K562 (cell line): Measurements from ENCODE around the gene MATN4. TPM values are rescaled to one million over a fixed set of nuclear protein-coding genes. Genes with fewer than 3 reads are reported as not detected.

Experiments
- ATAC-seq: fragments of 200-7000 bp; cut with Tn5 transposase; 3 replicates; pipeline ENCODE4 v1.9.1; 2020; ENCODE audit warnings: moderate library complexity
- BruUV-seq: library from RNA; stranded (reverse); fragments of 400-500 nt; replicated peaks from 2 replicates; lab custom pipeline; 2021; lab: Mats Ljungman, UMichigan
- CTCF ChIA-PET: fragments of 300-600 bp; formaldehyde crosslinking; extraction: SDS; loops from one replicate; lab custom pipeline; 2021; ENCODE audit warnings: low intra/inter-chr PET ratio; lab: Yijun Ruan, JAX
- POLR2A ChIA-PET: fragments of 300-600, 350-650 bp; sonication (Branson Sonifier 250); formaldehyde crosslinking; extraction: SDS; loops from one replicate; lab custom pipeline; 2021; ENCODE audit warnings: antibody characterized with exemption, inconsistent platforms; lab: Yijun Ruan, JAX
- DNase-seq, 4 experiments: peaks; one replicate each; pipeline versions ENCODE4 v3.0.0 to v3.0.0-alpha.2; 2011 to 2018; ENCODE audit warnings: low spot score in 3 of 4, mixed read lengths in 3 of 4; ENCODE audit errors: extremely low read depth in 1 of 4
- FAIRE-seq: peaks from 2 replicates; lab custom pipeline; 2011; peaks lifted over from hg19 to GRCh38; lab: Jason Lieb, UNC
- H2AFZ ChIP-seq: 2 replicates; pipeline ENCODE4 v1.6.0; 2011; ENCODE audit warnings: low read depth, low read length, control low read depth, inconsistent platforms
- H3K27ac ChIP-seq: fragments of 200-600 bp; 3 replicates; pipeline ENCODE4 v1.8.0; 2011; ENCODE audit warnings: low read depth, mild to moderate bottlenecking, control low read depth, inconsistent platforms, low read length, moderate library complexity, mixed read lengths; ENCODE audit errors: extremely low read depth
- H3K27me3 ChIP-seq, 2 experiments: fragments of 300-600 bp in 1 of 2; 2 replicates in 1 of 2; 3 replicates in 1 of 2; pipeline versions ENCODE4 v1.6.0 to v1.8.0; 2011; ENCODE audit warnings: inconsistent platforms in 2 of 2, low read length in 2 of 2, mild to moderate bottlenecking in 1 of 2, mixed read lengths in 1 of 2, moderate library complexity in 1 of 2; ENCODE audit not compliant: control insufficient read depth in 2 of 2, insufficient read depth in 2 of 2
- H3K36me3 ChIP-seq: fragments of 300-600 bp; 3 replicates; pipeline ENCODE4 v1.8.0; 2011; ENCODE audit warnings: mild to moderate bottlenecking, low read length, inconsistent platforms; ENCODE audit not compliant: control insufficient read depth, insufficient read depth
- H3K4me1 ChIP-seq, 2 experiments: fragments of 200-600 bp in 1 of 2; replicated peaks in 1 of 2; 2 replicates in 1 of 2; 3 replicates in 1 of 2; pipeline versions ENCODE4 v1.5.1 to v1.8.0; 2011; ENCODE audit warnings: inconsistent platforms in 2 of 2, low read length in 2 of 2, mild to moderate bottlenecking in 1 of 2, mixed read lengths in 1 of 2, moderate library complexity in 1 of 2; ENCODE audit not compliant: control insufficient read depth in 2 of 2, insufficient read depth in 2 of 2
- H3K4me2 ChIP-seq: 2 replicates; pipeline ENCODE4 v1.6.1; 2011; ENCODE audit warnings: low read length, control low read depth, inconsistent platforms, mixed read lengths; ENCODE audit not compliant: insufficient read depth
- H3K4me3 ChIP-seq: fragments of 200-600 bp; sonication (generic), shearing (Covaris generic); 2 replicates; pipeline ENCODE4 v1.5.1; 2016; ENCODE audit warnings: control low read depth, inconsistent platforms
- H3K79me2 ChIP-seq: fragments of 200-600 bp; 3 replicates; pipeline ENCODE4 v1.8.0; 2011; ENCODE audit warnings: low read length, inconsistent platforms; ENCODE audit not compliant: control insufficient read depth, insufficient read depth
- H3K9ac ChIP-seq, 2 experiments: 2 replicates each; pipeline versions ENCODE4 v1.6.0 to v1.6.1; 2011; ENCODE audit warnings: low read depth in 2 of 2, low read length in 2 of 2, control low read depth in 1 of 2, inconsistent platforms in 1 of 2, mild to moderate bottlenecking in 1 of 2, mixed read lengths in 1 of 2; ENCODE audit not compliant: insufficient read depth in 1 of 2
- H3K9me1 ChIP-seq: one replicate; pipeline ENCODE4 v1.6.0; 2011; ENCODE audit warnings: inconsistent platforms, mild to moderate bottlenecking, low read length, moderate library complexity; ENCODE audit not compliant: control insufficient read depth, insufficient read depth
- H3K9me3 ChIP-seq: replicated peaks from 2 replicates; pipeline ENCODE4 v1.5.1; 2011; ENCODE audit warnings: low read depth, low read length, inconsistent platforms; ENCODE audit not compliant: control insufficient read depth, insufficient read depth
- H4K20me1 ChIP-seq: replicated peaks from 2 replicates; pipeline ENCODE4 v1.6.1; 2011; ENCODE audit warnings: low read length, inconsistent platforms, mixed read lengths; ENCODE audit not compliant: control insufficient read depth, insufficient read depth
- ATF7 ChIP-seq: fragments of 450-650 bp; IDR thresholded peaks from 2 replicates; pipeline ENCODE4 v1.7.1; 2014; ENCODE audit warnings: mild to moderate bottlenecking, moderate library complexity
- GTF2A2 ChIP-seq: IDR thresholded peaks from 2 replicates; pipeline ENCODE4 v1.6.1; 2016; ENCODE audit warnings: mild to moderate bottlenecking, missing genetic modification characterization, missing compliant biosample characterization
- HDAC1 ChIP-seq, 2 experiments: fragments of 450-650 bp; IDR thresholded peaks; 2 replicates each; pipeline ENCODE4 v1.6.1; 2016 to 2017; ENCODE audit warnings: inconsistent platforms in 1 of 2, mild to moderate bottlenecking in 1 of 2, moderate library complexity in 1 of 2
- HLTF ChIP-seq: fragments of 450-650 bp; IDR thresholded peaks from 2 replicates; pipeline ENCODE4 v1.6.1; 2016
- ILF3 ChIP-seq: fragments of 450-650 bp; IDR thresholded peaks from 2 replicates; pipeline ENCODE4 v1.6.1; 2018; ENCODE audit warnings: antibody characterized with exemption, mild to moderate bottlenecking, moderate library complexity, borderline replicate concordance
- ZFP30 ChIP-seq: fragments of 250-450 bp; sonication (Bioruptor Pico); IDR thresholded peaks from 2 replicates; pipeline ENCODE4 v1.8.0; 2022; ENCODE audit warnings: moderate library complexity, mild to moderate bottlenecking, inconsistent platforms, borderline replicate concordance
- ZNF551 ChIP-seq: fragments of 250-450 bp; sonication (Bioruptor Pico); IDR thresholded peaks from 2 replicates; pipeline ENCODE4 v1.5.0; 2021; ENCODE audit warnings: mild to moderate bottlenecking, moderate library complexity
- ZNF561 ChIP-seq: fragments of 450-650 bp; formaldehyde crosslinking; conservative IDR thresholded peaks from 2 replicates; pipeline ENCODE4 v1.4.0; 2020; ENCODE audit warnings: mild to moderate bottlenecking, moderate library complexity
- ZNF75A ChIP-seq: fragments of 450-650 bp; formaldehyde crosslinking; IDR thresholded peaks from 2 replicates; pipeline ENCODE4 v1.4.0; 2020; ENCODE audit warnings: mild to moderate bottlenecking
- ZNF778 ChIP-seq: fragments of 450-650 bp; formaldehyde crosslinking; IDR thresholded peaks from 2 replicates; pipeline ENCODE4 v1.4.0; 2020; ENCODE audit warnings: mild to moderate bottlenecking, moderate library complexity
- WGBS: fragments of 100-300 bp; shearing (Covaris generic); methylation state at CpG from one replicate; pipeline ENCODE4 v1.1.6; 2016; ENCODE audit warnings: low coverage, mixed read lengths; ENCODE audit not compliant: insufficient coverage; ENCODE audit errors: missing lambda C conversion rate; 5-methylcytosine and 5-hydroxymethylcytosine counted together
- in situ Hi-C: fragments of 300-500 bp; cut with MboI; formaldehyde crosslinking; loops from 4 replicates; pipeline ENCODE4 v1.15.0; 2018; ENCODE audit warnings: inconsistent platforms, mixed read lengths
- intact Hi-C: fragments of 100-400 bp; cut with micrococcal nuclease; formaldehyde crosslinking; loops from 2 replicates; pipeline ENCODE4 v1.14.2; 2022
- polyA plus RNA-seq, 8 experiments: library from polyadenylated mRNA; depleted of rRNA in 4 of 8; stranded (reverse) in 5 of 8; unstranded in 3 of 8; fragments of >200 nt; fragmentation: Nextera tagmentation in 2 of 8; fragmentation: Illumina TruSeq in 1 of 8; extraction: Ambion mirVana in 2 of 8; extraction: Trizol in 1 of 8; gene quantifications; 2 replicates each; pipeline versions ENCODE4 v1.2.1 to v1.2.3, GENCODE V29; 2011 to 2014; ENCODE audit warnings: inconsistent platforms in 1 of 8, missing spikeins in 1 of 8
- total RNA-seq, 7 experiments: library from RNA; depleted of rRNA in 6 of 7; stranded (reverse); fragments of >200 nt in 6 of 7; fragmentation: Illumina TruSeq in 2 of 7; extraction: Trizol in 2 of 7; gene quantifications; 2 replicates each; pipeline versions ENCODE4 v1.2.1 to v1.2.3, GENCODE V29; 2011 to 2021; ENCODE audit warnings: low replicate concordance in 1 of 7
- TF ChIP-seq, protein P1 (sequence below): IDR thresholded peaks from 2 replicates; pipeline ENCODE4 v1.6.1; 2016; ENCODE audit warnings: missing genetic modification characterization, missing compliant biosample characterization
- TF ChIP-seq, protein P2 (sequence below): fragments of 250-450 bp; sonication (Bioruptor Pico); IDR thresholded peaks from 2 replicates; pipeline ENCODE4 v1.8.0; 2022; ENCODE audit warnings: inconsistent platforms
- TF ChIP-seq, protein P3 (sequence below): fragments of 250-450 bp; sonication (Bioruptor Pico); IDR thresholded peaks from 2 replicates; pipeline ENCODE4 v1.8.0; 2021; ENCODE audit warnings: borderline replicate concordance, mild to moderate bottlenecking, moderate library complexity; ENCODE audit not compliant: poor library complexity, severe bottlenecking
- TF ChIP-seq, protein P4 (sequence below): fragments of 250-450 bp; sonication (Bioruptor Pico); IDR thresholded peaks from 2 replicates; pipeline ENCODE4 v1.8.0; 2021; ENCODE audit warnings: moderate library complexity, mild to moderate bottlenecking, inconsistent platforms

The MATN4 gene
- total and polyA plus RNA-seq, 9 of the 15 experiments (the other 6 are each of a cell fraction or from before 2014, with no cell fraction given): 0.09 TPM; not detected in 8

DNA sequence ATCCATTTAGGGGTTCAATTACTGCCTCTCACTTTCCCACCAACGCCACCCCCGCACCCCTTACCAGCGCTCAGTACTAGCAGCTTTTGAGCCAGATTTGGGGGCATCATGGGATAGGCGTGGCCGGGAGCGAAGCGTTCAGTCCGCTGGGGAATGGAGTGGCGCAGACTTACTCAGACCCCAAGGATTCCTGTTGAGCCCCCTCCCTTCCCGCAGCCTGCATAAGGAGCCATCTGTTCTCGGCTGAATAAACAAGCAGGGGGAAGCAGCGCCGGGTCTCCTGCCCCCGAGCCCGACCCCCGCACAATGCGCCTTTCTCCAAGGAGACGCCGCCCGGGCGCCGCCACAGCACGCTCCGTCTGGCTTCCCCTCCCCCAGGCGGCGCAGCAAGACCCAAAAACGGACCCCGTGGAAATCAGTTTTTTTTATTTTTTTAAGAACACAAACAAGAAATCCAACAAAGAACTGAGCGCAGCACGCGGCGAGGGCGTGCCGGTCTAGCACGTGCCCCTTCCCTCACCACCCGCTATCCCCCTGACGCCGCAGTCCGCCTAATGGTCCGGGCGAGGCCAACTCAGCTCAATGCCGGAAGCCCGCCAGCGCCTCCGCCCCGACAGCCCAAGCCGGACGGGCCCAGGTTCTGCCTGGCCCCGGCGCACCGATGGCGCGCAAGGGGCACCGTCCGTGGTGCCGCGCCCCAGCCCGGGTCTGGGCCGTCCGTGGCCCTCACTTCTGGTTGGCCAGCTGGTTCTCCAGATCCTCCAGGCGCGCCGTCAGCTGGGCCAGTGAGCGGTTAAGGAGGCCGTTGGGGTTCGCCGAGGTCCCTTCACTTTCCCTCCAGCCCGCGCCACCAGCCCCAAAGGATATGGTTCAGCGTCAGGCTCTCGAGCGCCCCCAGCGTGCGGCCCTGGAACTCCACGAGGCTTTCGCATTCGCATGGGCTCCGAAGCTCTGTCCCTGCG lies 14.8 kb downstream of the MATN4 start (continued):
- no peak for TF ChIP-seq HDAC1 (IDR thresholded peaks at IDR 0.05)
- no peak for TF ChIP-seq ZNF778 (CRISPR knock-in tag)
- TF ChIP-seq ZFP30 (CRISPR knock-in tag): no peak
- TF ChIP-seq, protein P1, sequence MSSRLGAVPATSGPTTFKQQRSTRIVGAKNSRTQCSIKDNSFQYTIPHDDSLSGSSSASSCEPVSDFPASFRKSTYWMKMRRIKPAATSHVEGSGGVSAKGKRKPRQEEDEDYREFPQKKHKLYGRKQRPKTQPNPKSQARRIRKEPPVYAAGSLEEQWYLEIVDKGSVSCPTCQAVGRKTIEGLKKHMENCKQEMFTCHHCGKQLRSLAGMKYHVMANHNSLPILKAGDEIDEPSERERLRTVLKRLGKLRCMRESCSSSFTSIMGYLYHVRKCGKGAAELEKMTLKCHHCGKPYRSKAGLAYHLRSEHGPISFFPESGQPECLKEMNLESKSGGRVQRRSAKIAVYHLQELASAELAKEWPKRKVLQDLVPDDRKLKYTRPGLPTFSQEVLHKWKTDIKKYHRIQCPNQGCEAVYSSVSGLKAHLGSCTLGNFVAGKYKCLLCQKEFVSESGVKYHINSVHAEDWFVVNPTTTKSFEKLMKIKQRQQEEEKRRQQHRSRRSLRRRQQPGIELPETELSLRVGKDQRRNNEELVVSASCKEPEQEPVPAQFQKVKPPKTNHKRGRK (tag): no peak

DNA sequence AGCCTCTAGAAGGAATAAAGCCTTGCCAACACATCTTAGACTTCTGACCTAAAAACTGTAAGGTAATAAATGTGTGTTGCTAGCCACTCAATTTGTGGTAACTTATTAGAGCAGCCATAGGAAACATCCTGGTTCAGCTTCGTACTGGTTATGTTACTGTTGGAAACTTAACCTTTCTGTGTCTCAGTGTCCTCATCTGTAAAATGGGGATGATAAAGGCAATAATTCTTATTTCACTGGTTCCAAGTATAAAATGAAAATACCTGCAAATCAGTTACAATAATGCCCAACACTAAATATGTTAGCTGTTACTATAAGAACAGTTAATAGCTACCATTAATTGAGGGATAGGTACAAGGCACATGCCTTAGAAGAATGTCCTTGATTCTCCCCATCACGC lies 15.8 kb downstream of the MATN4 start:
- WGBS: 5% methylated on average over 2 of the region's 2 CpGs
- no peak overlapping the region for H3K4me3 ChIP-seq
- H3K4me2 ChIP-seq: peak overlapping the region; percentile 83; the same call in 1 of the 2 replicates
- no peaks in the 10 kb centered on the region for H3K36me3 ChIP-seq
- peaks cover 5% of the 10 kb centered on the region; the same call in 1 of the 2 replicates for H4K20me1 ChIP-seq
- H2AFZ ChIP-seq: no peak overlapping the region
- in situ Hi-C loops: no loop called here
- CTCF ChIA-PET: no interaction called here
- H3K9me1 ChIP-seq: no peaks in the 10 kb centered on the region
- H3K27ac ChIP-seq: no peak overlapping the region
- no peak for ATAC-seq
- H3K27me3 ChIP-seq: peaks cover 14 to 49% of the 10 kb centered on the region in 2 experiments; a peak in 4 of 5 replicates
- POLR2A ChIA-PET: interaction anchor here (0.9 kb wide), 1 partner anchor 50 kb away, joined by 3 read pairs; no protein-coding TSS in a partner anchor
- H3K79me2 ChIP-seq: no peaks in the 10 kb centered on the region
- intact Hi-C loops: loop anchor here (5.0 kb wide), 1 partner anchor 55 kb away; no protein-coding TSS in a partner anchor
- peaks cover 3% of the 10 kb centered on the region; the same call in 1 of the 2 replicates for H3K9me3 ChIP-seq
- no peak for FAIRE-seq
- no peak overlapping the region for H3K9ac ChIP-seq
- no peak for DNase-seq
- BruUV-seq: no TSS peak
- H3K4me1 ChIP-seq: peaks cover 10 to 12% of the 10 kb centered on the region in 2 experiments; a peak in 4 of 5 replicates
- TF ChIP-seq ZNF75A (CRISPR knock-in tag) (no peak), ILF3 (no peak), GTF2A2 (tag) (no peak), ZNF551 (no peak), HLTF (no peak), ATF7 (no peak), ZNF561 (CRISPR knock-in tag) (no peak)
- TF ChIP-seq, protein P2, sequence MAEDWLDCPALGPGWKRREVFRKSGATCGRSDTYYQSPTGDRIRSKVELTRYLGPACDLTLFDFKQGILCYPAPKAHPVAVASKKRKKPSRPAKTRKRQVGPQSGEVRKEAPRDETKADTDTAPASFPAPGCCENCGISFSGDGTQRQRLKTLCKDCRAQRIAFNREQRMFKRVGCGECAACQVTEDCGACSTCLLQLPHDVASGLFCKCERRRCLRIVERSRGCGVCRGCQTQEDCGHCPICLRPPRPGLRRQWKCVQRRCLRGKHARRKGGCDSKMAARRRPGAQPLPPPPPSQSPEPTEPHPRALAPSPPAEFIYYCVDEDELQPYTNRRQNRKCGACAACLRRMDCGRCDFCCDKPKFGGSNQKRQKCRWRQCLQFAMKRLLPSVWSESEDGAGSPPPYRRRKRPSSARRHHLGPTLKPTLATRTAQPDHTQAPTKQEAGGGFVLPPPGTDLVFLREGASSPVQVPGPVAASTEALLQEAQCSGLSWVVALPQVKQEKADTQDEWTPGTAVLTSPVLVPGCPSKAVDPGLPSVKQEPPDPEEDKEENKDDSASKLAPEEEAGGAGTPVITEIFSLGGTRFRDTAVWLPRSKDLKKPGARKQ (CRISPR knock-in tag): no peak
- TF ChIP-seq, protein P3, sequence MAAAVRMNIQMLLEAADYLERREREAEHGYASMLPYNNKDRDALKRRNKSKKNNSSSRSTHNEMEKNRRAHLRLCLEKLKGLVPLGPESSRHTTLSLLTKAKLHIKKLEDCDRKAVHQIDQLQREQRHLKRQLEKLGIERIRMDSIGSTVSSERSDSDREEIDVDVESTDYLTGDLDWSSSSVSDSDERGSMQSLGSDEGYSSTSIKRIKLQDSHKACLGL (CRISPR knock-in tag): no peak
- TF ChIP-seq, protein P4, sequence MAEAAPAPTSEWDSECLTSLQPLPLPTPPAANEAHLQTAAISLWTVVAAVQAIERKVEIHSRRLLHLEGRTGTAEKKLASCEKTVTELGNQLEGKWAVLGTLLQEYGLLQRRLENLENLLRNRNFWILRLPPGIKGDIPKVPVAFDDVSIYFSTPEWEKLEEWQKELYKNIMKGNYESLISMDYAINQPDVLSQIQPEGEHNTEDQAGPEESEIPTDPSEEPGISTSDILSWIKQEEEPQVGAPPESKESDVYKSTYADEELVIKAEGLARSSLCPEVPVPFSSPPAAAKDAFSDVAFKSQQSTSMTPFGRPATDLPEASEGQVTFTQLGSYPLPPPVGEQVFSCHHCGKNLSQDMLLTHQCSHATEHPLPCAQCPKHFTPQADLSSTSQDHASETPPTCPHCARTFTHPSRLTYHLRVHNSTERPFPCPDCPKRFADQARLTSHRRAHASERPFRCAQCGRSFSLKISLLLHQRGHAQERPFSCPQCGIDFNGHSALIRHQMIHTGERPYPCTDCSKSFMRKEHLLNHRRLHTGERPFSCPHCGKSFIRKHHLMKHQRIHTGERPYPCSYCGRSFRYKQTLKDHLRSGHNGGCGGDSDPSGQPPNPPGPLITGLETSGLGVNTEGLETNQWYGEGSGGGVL (CRISPR knock-in tag): no peak
